Activated CD8-positive, alpha-beta memory T cell treated with anti-CD3 and anti-CD28 coated beads for 4 hours (primary cell): ENCODE data around the gene ZMIZ2.
"Not testable (repeated sequence)": the region's sequence is repeated elsewhere in the genome, so short reads cannot be mapped to it uniquely, and the experiment has no call there.

ENCODE experiments used
- DNase-seq, 2 donors: peaks; one replicate each; pipeline ENCODE4 v3.0.0-alpha.2; 2020; ENCODE audit warnings: low read depth in 2 of 2

ZMIZ2 gene

DNA sequence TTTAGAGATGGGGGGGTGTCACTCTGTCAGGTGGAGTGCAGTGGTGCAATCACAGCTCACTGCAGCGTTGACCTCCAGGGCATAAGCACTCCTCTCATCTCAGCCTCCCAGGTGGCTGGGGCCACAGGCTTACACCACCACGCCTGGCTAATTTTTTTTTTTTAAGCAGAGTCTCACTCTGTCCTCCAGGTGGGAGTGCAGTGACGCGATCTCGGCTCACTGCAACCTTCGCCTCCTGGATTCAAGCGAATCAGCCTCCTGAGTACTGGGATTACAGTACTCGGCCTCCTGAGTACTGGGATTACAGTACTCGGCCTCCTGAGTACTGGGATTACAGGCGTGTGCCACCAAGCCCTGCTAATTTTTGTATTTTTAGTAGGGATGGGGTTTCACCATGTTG, 24.2 kb downstream of the ZMIZ2 start:
- DNase-seq: no peak

DNA sequence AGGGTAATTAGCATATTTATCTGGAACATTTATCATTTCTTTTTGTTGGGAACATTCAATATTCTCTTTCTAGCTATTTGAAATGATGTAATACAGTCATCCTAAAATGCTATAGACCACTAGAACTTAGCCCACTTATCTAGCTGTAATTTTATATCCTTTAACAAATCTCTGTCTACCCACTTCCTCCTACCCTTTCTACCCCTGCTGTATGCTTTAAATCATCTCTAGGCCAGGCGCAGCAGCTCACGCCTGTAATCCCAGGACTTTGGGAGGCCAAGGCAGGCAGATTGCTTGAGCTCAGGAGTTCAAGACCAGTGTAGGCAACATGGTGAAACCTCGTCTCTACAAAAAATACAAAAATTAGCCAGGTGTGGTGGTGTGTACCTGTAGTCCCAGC, 25.8 kb downstream of the ZMIZ2 start:
- not testable (repeated sequence) for DNase-seq

DNA sequence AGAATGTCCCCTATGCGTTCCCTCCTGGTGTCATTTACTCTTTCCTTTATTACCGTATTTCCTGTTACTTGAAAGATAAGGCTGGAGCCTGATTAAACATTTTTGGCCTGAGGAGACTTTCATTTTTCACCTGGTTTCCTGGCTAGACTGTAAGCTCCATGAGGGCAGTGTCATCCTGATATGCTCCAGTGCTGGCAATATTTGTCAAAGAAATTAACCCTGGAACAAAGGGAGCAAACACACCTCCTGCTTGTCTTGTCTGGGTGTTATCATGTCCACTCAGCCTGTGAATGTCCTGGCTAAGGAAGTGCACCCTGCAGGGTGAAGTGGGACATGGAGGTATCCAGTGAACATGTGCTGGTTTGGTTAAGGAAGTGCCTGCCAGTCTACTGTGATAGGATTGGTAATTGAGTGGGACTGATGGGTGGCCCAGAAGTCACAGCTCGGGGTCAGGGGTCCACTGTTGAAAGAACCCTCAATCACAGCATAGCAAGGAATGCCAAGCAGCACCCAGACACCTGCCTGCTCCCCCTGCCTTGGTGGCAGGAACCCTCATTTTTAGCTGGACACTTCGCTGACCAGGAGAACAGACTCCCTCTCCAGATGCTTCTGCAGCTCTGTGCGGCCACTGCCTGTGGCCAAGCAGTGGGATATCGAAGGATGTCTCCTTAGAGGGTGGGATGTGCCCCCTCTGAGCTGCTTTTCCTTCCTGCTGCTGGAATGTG, 26.9 kb downstream of the ZMIZ2 start:
- no peak for DNase-seq

- no peak for DNase-seq
Observed at GRCh38 chr7:44776211-44776610, 27.6 kb downstream of the ZMIZ2 start.

DNA sequence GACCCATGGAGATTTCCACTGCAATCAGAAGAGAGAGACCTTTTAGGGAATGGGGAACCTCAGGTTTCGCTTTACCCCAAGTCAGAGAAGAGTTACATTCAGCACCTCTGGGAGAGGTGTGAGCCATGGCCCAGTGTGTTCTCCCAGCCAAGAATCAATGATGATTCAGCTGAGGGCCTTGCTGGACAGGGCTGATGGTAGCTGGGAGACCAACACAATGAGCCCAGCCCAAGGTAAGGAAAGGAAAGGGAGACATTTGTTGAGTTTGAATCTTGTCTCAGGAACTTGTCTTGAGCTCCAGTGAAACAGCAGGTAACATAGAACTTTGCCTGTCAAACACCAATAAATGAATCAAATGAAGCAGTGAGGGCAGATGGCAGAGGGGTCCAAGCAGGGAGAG, 33.8 kb downstream of the ZMIZ2 start:
- DNase-seq: no peak

DNA sequence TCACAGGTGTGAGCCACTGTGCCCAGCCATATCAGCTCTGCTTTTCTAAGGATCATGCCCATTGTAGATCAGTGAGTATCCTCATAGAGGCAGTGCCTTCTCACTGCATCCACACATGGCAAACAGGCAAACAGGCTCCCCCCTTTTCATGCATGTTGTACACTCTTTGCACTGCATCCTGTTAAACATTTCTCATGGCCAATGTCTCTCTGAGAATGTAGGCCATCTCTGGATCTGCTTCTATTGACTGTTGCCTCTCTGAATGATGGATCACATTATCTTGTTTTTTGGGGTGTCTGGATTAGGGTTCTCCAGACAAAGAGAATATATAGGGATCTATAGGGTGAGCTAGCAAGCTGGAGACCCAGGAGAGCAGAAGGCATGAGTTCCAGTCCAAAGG, 34.8 kb downstream of the ZMIZ2 start:
- no peak for DNase-seq

DNA sequence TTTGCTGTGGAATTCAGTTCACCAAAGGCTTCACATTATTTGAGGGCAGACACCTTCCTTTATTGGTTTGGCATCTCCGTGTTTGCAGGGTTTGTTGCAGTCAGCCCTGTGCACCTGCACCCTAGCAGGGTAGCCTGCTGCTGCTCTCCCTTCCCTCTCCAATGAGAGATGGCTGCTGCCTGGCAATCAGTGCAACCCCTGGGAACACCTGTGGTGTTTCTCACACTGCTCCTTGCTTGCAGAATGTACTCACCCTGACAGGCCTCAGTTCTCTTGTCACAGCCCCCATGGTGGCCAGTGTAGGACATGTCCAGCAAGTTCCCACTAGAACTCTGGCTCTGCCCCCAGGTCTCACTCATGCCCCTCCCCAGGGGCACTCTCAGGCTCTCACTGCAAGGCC, 35.7 kb downstream of the ZMIZ2 start:
- DNase-seq: no peak

GRCh38 chr7:44785218-44785617, 36.6 kb downstream of the ZMIZ2 start:
- DNase-seq: not testable (repeated sequence)

- DNase-seq: no peak
Observed at GRCh38 chr7:44787041-44787440, 38.4 kb downstream of the ZMIZ2 start.

GRCh38 chr7:44787762-44788161, 39.1 kb downstream of the ZMIZ2 start:
- DNase-seq: no peak

- DNase-seq: no peak
Observed at GRCh38 chr7:44789990-44790389, 41.3 kb downstream of the ZMIZ2 start.

DNA sequence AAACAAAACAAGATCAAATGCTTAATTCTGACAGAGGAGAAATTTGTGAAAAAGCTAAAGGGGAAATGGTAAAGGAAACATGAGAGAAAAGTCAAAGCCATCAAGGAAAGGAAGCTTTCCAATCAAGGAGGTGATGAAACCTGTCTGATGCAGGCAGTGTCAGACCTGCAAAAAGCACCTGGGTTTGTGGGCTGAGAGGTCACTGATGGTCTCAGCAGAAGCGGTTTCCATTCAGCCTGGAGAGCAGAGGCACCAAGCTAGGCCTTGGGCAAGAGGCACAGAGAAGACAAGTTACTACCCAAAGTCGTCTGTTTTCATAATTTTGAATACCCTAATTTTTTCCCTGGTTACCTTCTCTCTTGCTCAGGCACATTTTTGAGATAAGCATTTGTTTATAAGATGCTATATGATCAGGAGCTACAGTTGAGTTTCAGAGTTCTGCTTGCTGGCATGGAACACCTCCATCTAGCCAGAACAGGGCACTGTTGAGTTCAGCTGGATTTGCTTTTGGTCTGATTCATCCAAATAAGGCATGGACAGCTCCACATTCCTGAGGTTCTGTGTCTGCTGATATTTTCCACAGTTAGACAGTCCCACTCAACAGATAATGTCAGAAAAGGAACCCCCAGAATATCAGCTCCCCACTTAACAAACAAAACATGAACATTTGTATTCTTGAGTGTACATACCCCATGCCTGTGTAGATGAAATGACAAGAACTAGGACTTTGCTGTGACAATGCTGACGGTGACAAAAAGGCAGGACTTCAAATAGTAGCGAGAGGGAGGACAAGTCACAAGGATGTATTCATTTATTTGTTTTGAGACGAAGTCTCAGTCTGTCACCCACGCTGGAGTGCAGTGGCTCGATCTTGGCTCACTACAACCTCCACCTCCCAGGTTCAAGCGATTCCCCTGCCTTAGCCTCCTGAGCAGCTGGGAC, 42.9 kb downstream of the ZMIZ2 start:
- DNase-seq: no peak

DNA sequence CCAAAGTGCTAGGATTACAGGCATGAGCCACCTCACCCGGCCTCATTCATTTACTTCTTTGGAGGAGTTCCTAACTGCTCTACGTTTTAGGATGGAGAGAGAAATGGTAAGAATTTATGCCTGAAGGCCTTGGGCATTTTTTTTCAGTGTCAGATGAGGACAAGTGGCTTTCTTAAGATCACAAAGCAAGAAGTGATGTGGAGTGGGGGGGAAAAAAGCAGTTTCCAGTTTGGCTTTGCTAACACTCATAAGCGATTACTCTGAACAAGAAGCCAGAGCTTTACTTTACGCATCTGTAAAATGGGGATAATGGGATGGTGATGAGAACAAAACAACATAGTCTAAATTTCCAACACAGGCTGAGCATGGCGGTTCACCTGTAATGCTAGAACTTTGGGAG, 45.3 kb downstream of the ZMIZ2 start:
- DNase-seq: no peak

GRCh38 chr7:44794331-44794730, 45.7 kb downstream of the ZMIZ2 start:
- DNase-seq: no peak

GRCh38 chr7:44796034-44796503, 47.4 kb downstream of the ZMIZ2 start:
- DNase-seq: no peak

GRCh38 chr7:44796504-44797328, 48.1 kb downstream of the ZMIZ2 start, which contains the start of gene PPIA:
TSS of gene PPIA (plus strand) at chr7:44796681. CDS start at chr7:44796725, 44 bp downstream.
- DNase-seq: peak; percentile 97 to 98

- peak; percentile 61 to 73 for DNase-seq
Observed at GRCh38 chr7:44797329-44798258, 48.9 kb downstream of the ZMIZ2 start.

- no peak for DNase-seq
Observed at GRCh38 chr7:44798649-44799305, 50.1 kb downstream of the ZMIZ2 start.

DNA sequence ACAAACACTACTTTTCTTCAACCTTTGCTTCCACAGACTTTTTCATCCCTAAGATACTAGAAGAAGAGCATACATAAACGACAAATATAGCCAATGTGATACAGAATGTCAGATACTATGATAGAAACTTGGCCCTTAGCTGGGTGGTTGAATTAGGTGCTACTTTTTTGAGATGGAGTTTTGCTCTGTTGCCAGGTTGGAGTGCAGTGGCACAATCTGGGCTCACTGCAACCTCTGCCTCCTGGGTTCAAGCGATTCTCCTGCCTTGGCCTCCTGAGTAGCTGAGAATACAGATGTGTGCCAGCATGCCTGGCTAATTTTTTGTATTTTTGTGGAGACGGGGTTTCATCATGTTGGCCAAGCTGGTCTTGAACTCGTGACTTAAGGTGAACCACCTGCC, 51.3 kb downstream of the ZMIZ2 start:
- DNase-seq: no peak

GRCh38 chr7:44801890-44802289, 53.2 kb downstream of the ZMIZ2 start:
- DNase-seq: no peak
